Subcutaneous adipose tissue (tissue), 4 donors: ENCODE measurements around the gene CRCP. TPM values are rescaled to one million over a fixed set of nuclear protein-coding genes. Genes with fewer than 3 reads are reported as not detected.

ENCODE experiments used
- total RNA-seq, 4 donors: library from RNA; depleted of rRNA; stranded (reverse); fragments of >200 nt; gene quantifications; one replicate each; pipeline ENCODE4 v1.1.0, GENCODE V29; 2016
- TF ChIP-seq, protein P1 (sequence below): fragments of 450-650 bp; IDR thresholded peaks from one replicate; pipeline ENCODE4 v1.5.1; 2016; ENCODE audit warnings: low read depth, mild to moderate bottlenecking, control low read depth, antibody characterized with exemption, moderate library complexity

Gene CRCP
- total RNA-seq, 4 donors from 2014 or later, result 27.1 to 47.1 (median 37.0) TPM

DNA sequence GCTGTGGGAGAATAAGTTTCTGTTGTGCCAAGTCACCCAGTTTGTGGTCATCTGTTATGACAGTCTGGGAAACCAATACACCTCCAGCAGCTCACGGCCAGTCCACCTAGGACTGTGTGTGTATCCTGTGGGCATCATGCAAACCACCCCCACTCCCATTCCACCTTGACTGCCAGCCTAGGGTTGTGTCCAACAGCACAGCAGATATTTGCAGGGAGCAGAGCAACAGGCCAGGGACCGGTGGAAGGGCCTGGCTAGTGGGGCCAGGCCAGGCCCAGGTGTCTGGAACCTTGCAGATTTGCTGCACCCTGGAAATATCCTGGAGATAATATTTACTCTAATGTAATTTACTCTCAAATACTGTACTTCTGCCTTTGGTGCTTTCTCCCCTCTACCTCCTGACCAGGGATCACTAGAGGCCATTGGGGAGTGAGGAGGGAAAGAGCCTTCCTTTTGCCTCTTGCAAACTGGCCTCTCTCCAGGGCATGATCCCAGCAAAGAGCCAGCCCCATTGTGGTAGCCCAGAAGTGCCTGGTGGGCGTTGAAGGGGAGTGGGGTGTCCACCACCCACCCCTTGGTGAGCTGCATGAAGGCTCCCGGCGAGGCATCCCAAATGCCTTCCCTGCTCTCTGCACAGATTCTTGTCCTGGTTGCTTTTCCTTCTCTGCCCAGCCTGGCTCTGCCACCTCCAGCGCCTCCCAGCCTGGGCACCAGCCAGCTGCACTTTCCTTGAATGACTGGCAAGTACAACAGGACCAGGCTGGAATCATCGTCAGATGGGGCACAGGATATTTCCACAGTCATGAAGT lies 75.3 kb downstream of the CRCP start:
- TF ChIP-seq, protein P1, sequence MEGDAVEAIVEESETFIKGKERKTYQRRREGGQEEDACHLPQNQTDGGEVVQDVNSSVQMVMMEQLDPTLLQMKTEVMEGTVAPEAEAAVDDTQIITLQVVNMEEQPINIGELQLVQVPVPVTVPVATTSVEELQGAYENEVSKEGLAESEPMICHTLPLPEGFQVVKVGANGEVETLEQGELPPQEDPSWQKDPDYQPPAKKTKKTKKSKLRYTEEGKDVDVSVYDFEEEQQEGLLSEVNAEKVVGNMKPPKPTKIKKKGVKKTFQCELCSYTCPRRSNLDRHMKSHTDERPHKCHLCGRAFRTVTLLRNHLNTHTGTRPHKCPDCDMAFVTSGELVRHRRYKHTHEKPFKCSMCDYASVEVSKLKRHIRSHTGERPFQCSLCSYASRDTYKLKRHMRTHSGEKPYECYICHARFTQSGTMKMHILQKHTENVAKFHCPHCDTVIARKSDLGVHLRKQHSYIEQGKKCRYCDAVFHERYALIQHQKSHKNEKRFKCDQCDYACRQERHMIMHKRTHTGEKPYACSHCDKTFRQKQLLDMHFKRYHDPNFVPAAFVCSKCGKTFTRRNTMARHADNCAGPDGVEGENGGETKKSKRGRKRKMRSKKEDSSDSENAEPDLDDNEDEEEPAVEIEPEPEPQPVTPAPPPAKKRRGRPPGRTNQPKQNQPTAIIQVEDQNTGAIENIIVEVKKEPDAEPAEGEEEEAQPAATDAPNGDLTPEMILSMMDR, result no peak

DNA sequence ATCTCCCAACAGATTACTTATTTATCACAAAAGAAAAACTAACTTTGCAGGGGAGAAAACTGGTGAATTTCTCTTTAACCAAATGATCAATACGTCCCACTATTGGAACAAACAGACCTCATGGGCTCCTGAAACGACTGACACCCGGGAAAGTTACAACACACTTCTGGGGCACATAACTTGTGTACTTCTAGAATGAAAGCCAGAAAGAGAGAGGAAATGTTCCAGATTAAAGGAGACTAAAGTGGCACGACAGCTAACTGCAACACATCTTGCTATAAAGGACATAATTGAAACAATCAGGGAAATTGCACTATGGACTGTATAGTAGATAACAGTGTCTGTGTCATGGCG lies 75.8 kb downstream of the CRCP start:
- TF ChIP-seq, protein P1, result no peak

DNA sequence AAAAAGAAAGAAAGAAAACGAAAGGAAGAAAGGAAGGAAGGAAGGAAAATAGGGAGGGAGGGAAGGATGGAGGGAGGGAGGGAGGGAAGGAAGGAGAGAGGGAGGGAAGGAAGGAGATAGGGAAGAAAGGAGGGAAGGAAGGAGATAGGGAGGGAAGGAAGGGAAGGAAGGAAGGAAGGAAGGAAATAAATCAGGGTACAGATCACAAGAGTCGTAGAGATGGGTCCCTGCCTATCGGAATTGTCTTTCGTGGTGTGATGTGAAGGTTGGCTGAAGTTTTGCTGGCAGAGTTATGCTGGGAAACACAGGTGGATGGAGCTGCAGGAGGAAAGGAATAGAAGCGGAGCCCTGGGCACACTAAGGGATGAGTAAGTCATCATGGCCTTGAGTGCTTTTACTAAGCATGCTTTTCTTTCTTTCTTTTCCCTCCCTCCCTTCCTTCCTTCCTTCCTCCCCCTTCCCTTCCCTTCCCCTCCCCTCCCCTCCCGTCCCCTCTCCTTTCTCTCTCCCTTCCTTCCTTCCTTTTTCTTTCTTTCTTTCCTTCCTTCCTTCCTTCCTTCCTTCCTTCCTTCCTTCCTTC lies 78.6 kb downstream of the CRCP start:
- TF ChIP-seq, protein P1, result no peak

DNA sequence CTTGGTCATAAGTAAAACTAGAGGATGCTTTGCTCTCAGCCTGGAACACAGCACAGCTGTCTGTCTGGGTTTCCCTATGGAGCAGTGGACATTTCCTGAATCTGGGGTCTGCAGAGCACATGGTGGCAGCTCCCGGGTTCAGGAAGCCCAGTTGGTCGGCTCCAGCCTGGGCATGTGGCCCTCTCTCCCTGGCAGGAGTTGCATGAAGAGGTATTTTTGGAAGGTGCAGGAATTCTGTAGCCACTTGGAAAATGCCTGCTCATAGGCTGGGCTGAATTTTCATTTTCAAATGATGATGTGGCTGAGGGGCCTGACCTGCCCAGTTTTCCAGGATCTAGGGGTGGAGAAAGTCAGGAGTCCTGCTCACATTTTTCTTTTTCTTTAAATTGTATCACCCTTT lies 83.8 kb downstream of the CRCP start:
- TF ChIP-seq, protein P1, result no peak

DNA sequence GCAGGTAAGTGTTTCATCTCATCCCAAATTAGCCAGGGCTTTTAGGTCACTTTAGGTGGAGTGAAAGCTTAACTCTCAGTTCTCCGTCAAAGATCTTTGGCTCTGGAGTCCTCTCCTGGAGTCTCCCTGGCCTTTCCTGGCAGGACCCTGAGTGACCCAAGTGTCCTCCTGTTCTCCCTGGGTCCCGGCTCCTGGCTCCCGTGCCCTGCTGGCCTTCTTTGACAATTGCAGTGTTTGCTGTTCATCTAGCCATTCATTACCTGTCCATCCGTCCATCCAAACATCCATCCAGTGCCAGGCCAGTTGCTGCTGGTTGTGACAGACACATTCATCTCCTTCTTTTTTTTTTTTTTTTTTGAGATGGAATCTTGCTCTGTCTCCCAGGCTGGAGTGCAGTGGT lies 84.3 kb downstream of the CRCP start:
- TF ChIP-seq, protein P1, result no peak

DNA sequence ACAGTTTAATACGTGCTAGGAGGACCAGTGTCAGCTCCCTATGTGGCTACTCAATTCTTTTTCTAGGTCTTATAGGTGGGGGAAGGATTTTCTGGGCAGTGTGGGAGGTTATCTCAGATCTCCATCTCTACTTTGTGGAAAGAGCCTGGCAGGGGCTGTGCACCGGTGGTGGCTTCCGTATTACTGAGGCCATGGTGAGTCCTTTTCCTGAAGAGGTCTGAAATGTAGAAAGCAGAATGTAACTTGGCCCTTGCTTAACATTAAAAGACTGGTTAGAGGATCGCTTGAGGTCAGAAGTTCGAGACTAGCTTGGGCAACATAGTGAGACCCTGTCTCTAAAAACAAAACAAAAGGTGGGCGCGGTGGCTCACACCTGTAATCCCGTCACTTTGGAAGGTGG lies 87.8 kb downstream of the CRCP start:
- TF ChIP-seq, protein P1, result no peak

Other genes with a start within 250 kb of the CRCP start
- 100 to 1,000 TPM in 1 of 4 donors, 10 to 100 TPM in 3; 73.3 to 117 (median 91.2) TPM for gene VKORC1L1, start 241.8 kb upstream of the CRCP start, total RNA-seq
- gene GUSB, start 132.6 kb upstream of the CRCP start, total RNA-seq, result 100 to 1,000 TPM in 1 of 4 donors, 10 to 100 TPM in 3; 34.1 to 104 (median 44.9) TPM
- 10 to 100 TPM; 15.5 to 34.6 (median 30.7) TPM for gene ASL, start 39.0 kb upstream of the CRCP start, total RNA-seq
- 10 to 100 TPM; 20.7 to 41.3 (median 22.6) TPM for gene TPST1, start 90.5 kb downstream of the CRCP start, total RNA-seq